GM19043 (cell line): Measurements from ENCODE around the gene HIF1AN.

Experiments used
- ATAC-seq: cut with Tn5 transposase; IDR thresholded peaks from one replicate; pipeline ENCODE4 v1.9.1; 2021; ENCODE audit warnings: low read depth; ENCODE audit not compliant: unreplicated experiment

The HIF1AN gene

DNA sequence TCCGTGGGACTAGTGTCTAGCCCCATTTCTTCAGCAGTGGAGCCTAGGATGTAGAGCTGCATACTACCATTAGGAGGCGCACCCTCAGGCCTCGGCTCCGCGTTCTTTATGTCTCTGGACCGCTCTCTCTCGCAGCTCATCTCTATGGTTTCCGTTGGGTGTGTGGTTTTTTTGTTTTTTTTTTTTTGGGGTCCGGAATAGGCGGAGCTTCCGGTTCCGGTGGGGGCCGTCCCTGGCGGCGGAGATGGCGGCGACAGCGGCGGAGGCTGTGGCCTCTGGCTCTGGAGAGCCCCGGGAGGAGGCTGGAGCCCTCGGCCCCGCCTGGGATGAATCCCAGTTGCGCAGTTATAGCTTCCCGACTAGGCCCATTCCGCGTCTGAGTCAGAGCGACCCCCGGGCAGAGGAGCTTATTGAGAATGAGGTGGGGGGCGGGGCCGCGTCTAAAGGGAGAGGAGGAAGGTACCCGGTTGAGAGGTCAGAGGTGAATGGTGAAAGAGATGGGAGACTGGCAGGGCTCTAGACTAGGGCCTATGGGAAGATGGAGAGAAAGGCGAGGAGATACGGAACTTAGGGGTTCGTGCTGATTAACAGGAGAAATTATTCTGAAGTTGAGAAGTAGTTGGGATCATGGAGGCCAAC is at the start of gene HIF1AN:
Gene HIF1AN, plus strand, starts transcription at position 229 of the 639 bp plus-strand sequence. Its CDS starts 16 bp downstream, at position 245.
- peak; percentile 88 for ATAC-seq

DNA sequence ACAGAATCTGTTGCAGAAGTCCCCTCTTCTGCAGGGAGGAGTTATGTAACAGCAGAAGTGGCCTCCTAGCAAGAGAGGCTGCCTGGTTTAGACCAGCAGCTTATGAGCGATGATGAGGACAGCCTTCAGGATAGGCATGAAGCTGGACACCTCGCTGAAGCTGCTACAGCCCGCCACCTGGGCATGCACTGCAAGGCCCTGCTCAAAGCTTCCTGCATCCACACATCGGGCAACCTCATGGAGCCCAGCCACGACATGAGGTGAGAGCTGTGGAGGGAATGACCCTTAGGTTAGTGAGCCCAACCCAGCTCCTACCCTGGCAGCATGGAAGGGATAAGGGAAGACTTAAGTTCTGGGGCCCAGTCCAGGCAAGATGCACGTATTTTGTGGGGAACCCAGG is 48.2 kb upstream of the HIF1AN start:
- ATAC-seq = no peak

DNA sequence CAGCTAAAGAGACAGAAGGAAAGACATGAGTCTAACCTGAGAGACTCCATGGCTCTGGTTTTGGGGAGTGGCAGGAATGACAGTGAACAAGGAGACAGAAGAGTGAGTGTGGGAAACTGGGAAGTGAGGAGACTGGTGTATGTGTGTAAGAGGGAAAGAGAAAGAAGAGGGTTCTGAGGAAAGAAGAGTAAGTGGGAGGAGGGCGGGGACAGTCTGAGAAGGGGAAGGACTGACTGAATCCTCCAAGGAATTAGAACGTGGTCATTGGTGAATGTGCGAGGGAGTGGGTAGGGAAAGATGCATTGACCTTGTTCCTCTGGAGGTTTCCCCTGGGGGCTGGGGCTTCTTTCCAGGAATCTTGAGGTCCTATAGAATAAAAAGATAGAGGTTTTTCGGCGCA is 46.3 kb upstream of the HIF1AN start:
- ATAC-seq = no peak

DNA sequence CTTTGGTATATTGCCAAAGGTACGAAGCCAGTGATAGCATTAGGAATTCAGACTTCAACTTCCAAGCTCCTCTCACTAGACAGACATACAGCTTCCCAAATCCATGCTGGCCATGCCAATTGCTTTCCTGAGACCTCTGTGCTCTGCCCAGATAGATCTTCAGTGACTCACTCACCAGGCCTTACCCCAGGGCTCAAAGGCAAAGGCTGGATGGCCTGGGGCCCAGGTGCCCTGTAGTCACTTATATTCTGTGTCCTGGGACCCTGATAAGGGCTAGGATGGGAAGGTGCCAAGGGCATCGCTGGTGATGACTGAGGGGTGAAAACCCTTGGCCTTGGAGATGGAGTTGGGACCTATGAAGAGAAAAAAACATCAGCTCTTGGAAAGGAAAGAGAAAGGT is 45.2 kb upstream of the HIF1AN start:
- ATAC-seq = no peak

DNA sequence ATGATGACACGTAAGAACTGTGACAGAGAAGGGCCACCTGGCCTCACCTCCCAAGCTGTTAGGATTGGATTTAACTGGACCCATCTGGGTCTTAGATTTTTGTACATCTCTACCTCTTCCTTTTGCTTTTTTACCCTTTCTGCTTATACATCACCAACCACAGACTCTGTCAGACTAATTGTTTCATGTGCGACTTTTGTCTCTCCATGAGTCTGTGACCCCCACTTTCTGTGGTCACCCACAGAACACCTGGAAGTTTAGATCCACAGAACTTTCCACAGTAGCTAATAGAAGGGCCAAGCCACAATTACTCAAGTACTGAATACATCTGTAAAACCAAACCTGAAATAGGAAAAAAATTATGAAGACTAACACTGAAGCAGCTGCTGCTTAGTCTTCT is 39.2 kb upstream of the HIF1AN start:
- ATAC-seq = no peak

DNA sequence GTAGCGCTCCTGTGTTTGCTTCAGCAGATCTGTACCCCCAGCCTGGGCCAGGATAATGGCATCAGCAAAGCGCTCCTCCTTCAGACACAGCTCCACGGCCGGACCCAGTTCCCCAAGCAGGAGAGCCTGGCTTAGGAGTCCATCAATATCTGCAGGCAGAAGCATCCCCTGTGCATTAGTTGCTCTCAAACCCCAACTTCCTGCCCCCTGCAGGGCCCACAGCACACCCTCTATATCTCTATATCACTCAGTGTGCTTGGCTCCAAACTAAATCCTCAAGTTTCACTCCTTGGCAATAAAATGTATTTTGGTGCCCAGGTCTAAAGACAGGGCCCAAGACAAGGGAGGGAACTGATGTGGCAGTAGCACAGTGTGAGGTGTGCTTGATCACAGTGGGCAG is 37.7 kb upstream of the HIF1AN start:
- no peak for ATAC-seq

DNA sequence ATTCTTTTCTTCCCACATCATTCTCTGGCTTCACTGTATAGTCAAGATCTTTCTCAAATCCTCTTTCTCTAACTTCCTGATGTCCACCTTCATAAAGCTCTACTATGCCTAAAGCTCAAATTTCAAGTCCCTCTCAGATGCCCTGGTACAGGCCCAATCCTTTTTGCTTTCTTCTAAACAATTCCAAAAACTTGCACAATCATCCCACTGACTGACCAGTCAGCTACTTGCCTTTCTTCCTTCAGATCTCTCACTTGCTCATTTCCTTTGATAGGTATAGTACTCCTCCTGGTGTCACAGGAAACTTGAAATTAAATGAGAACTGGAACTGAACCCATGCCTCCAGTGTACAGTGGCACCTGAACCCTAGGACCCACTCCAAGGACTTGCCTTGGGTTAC is 34.3 kb upstream of the HIF1AN start:
- ATAC-seq = no peak

DNA sequence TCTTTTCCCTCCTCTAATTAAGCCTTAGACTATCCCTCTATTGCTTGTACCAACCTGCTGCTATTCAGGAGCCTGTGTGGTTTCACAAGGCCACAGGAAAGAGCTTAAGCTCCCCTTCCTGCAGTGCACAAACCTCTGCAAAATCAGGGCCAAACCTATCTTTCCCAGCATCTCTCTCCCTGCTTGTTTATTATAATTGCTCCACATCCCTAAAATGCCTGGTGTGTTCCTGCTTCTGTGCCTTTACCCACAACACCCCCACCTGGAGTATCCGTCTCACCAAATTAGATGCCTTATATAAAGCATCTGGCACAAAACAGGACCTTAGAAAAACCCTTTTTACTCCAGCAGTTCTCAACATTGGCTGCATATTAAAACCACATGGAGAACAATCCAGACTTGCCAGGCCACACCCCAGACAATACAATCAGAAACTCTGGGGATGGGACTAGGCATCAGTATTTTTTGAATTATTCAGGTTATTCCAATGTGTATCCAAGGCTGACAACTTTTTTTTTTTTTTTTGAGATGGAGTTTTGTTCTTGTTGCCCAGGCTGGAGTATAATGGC is 32.7 kb upstream of the HIF1AN start:
- no peak for ATAC-seq

DNA sequence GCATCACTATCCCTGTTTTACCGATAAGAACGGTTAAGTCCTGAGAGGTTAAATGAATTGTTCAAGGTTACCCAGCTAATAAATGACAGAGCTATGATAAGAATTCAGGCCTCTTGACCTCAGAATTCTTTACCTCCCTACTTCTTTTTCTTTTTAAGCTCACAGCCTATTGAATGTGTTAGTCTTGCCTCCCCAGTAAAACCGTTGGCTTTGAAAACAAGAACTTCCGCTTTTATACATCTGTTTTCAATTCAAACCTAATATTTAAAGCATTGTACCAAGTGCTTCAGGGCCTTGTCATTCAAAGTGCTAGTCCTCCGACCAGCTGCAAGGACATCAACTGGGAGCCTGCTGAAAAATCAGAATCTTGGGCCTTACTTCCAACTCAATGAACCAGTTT is 31.6 kb upstream of the HIF1AN start:
- ATAC-seq = no peak

DNA sequence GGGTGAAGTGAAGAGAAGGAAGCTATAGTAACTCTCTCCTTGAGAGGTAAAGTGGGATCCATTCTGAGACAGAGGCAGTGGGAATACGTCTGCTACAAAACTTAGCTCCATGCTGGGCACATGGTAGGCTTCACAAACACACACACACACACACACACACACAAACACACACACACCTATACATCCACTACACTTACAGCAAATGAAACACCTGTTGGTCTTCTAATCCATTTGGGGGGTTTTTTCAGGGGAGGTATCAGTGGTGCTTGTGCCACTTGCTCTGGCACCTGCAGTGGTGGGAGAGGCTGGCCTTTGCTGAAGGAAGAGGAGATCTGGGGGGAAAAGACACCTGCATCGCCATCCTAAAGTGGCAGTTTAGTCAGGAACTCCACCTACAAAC is 30.6 kb upstream of the HIF1AN start:
- ATAC-seq = no peak

DNA sequence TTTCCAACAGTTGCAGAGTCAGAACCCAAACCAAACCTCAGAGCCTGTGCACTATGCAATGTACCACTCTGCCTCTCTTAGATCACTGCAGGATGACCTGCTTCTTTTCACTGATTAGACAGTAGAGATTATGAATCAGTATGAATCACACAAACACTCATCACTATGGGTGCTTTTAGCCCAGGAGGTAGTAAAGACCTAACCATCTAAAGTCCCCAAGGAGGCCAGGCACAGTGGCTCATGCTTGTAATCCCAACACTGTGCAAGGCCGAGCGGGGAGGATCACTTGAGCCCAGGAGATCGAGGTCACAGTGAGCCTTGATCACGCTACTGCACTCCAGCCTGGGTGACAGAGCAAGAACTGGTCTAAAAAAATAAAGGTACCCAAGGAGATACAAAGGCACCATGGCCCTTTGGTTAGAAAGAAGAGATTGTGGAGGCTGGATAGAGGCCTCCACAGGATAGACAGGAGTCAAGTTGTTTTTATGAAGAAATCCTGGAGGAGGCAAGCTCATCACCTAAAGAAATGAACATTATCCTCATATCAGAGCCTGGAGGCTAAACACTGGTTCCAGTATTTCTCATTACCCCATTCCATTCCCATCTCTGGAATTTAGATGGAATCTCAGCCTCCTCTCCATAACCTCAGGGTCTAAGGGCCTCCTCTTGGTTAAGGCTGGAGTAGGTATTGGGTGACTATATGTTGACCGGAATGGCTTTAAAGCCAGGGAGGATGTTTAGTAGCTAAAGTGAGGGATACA is 29.0 kb upstream of the HIF1AN start:
- no peak for ATAC-seq

DNA sequence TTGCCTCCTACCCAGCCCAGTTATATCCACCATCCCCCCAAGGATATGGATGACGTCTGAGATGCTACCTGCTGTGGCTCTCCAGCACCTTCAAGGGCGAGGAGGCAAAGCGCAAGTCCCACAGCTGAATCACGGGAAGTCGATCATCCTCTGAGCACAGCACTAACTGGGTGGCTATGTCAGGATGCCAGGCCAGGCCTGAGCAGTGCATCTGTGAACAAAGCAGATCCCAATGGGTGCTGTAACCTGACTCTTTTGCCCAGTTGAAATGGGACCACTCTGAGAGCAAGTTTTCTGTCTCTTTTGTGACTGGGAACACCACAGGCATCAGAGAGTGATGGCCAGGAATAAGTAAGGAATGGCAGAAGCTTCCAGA is 28.4 kb upstream of the HIF1AN start:
- ATAC-seq = no peak

DNA sequence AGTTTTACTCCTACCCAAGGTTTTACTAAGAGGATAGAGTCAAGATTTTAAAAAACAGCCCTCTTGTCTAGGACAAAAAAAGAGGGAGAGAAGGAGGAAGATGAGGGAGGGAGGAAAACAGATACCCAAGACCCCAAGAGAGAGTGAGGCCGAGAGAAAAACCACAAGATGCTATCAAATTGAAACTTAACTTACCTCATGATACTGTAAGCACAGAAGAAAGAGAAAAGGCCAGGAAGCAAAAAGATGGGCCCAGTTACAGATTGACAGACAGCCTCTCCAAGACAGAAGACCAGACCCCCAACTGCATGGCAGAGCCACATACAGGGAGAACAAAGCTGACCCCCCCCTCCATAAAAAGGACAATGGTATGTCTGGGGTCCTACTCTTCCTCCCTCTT is 27.5 kb upstream of the HIF1AN start:
- no peak for ATAC-seq

DNA sequence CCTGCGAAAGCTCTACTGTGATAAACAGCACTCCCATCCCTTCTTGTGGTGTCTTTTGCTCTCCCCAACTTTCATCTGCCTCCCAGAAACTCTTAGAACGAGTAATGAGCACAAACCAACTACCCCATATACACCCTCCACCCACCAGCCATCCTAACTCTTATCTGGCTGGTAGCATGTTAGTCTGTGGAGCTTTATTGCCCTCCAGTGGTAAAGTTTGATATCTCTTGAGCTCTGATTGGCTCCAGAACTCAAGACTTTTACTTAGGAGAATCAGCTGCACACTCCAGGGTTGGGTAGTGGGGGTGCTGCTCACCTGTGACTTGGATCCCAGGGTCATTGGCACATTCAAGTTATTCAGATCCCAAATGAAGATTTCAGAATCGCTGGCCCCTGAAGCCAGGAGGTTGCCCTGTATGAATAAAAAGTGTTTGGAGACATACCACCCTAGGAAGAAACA is 27.0 kb upstream of the HIF1AN start:
- peak; percentile 68 for ATAC-seq

DNA sequence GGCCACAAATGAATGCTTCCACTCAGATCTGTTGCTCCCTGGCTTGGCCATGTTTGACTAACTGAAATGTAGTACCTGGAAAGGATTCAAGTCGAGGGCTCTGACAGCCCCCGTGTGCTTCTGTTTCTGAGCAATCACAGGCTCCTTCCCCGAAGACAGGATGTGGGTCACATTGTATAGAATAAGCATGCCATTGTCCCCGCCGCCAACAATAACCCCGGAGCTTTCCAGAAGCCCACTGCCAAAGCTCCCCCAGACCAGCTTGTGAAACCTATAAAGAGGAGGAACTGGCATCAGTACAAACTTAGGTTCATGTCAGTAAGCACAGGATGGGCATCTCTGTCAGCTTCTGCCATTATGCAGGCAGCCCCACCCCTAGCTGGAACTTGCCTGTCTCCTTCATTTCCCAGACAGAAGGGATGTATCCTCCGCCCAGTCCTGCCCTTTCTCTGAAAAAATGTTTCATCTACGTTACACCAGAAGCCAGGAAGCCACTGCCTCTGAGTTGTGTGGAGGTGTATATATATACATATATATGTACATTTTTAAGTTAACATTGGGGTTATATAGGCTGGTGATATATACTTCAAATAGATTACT is 26.4 kb upstream of the HIF1AN start:
- no peak for ATAC-seq

DNA sequence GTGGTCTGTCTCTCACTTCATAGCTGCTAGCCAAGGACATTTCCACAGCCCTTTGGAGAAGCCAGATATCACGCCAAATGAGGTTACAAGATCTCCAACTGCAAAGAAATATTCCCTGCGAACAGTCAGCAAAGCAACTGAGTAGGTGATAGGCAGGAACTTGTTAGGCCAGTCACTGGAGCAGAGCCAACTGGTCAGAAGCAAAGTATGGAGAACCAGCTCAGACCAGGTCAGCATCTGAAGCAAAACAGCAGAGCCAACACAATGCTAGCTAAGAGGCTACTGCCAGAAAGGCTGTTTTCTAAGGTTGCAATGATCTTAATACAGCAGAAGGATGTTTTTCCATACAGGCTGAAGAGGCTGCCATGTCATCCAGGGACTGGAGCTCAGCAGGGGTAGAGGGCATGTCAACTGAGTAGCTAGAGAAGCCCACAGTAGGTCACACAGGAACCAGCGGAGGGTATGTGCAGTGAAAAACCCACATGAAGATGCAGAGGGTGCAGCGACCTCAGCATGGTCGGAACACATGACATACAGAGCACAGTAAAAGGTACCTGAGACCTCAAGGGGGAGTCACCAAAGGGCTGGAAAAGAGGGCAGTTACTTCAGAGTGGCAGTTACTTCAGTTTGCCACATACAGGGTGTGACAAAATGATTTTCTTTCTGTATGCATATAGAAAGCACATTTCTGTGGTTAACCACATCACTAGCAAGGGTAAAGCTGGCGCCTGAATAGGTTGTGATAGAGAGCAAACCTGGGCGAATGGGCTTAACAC is 25.0 kb upstream of the HIF1AN start:
- no peak for ATAC-seq

DNA sequence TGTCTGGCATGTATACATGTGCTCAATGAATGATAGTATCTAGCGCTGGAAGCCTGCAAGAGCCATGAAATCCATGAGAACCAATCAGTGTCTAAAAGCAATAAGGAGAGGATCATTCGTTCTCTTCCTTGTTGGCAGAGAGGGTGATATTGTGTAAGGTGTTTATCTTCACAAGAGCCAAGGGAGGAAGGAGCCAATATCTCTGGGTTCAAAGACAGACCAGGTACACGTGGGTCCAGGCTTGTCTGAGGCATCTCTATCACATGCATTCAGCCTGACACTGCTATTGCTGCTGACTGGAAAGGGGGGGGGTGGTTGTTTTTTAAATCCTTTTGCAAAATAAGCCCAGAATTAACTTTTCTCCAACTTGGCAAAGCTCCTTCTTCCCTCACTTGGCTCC is 20.1 kb upstream of the HIF1AN start:
- no peak for ATAC-seq

DNA sequence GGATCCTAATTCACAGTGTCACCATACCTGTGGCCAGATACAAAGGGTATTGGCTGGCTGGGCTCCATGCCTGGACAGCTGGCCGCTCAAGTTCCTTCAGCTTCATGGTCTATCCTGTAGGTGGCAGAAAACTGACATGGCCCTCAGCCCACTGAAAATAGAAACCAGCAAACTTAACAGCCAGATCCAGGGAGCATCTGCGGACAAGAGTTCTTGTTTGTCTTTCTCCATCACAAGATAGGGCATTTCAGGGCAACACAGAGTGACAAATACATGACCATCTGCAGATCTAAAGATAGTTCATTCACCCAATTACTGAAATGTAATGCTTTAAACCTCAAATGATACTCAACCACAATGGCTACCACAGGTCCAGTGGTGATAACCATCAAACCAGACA is 18.9 kb upstream of the HIF1AN start:
- ATAC-seq = no peak

DNA sequence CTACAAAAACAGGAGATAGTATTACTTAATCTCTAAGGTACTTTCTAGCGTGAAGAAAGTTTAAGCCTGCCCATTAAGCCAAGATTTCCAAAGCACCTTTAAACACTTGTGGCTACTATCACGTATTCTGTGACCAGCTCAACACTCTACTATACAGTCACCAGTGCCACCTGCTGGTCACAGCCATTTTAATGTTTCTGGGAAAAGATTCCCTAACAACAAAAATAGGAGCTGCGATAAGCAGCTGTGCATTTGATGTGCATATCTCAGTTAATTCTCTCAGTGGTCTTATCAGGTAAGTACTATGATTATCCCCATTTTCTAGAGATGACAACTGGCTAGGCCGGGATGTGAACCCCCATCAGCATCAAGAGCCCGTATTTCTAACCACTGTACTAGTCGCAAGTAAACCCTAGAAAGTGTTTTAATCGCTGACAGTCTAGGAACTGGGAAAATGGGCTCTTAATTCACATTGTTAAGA is 16.9 kb upstream of the HIF1AN start:
- ATAC-seq = no peak

DNA sequence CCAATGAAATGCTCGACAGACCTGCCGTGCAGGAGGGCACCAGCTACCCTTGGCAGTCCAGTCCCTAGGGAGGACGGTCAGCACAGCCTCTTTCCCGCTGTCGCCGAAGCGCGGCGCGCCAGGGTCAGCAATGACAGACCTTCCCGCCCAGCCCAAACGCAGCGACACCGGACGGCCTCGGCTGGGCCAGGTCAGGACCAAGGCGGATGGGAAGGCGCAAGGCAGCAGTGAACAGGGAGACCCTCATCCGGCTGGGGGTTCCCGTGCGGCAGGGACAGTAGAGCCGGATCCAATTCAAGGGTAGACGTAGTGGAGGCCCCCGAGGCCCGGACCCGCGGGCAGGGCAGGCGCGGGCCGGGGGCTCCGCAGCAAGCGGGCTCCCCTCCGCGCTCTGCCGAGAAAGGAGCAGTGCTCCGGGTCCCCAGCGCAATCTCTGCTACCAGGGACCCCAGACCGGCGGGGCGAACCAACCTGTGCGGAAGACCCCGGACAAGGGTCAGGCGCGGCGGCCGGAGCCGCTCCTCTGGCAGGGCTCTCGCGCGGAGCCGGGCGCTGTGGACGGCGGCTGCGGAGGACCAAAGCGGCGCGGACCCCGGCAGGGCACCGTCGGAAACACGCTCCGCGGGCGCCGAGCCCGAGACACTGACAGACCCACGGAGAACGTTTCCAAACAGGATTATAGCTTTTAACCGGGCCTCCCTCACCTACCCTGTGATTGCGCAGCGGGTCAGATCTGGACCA is 16.3 kb upstream of the HIF1AN start, which contains the start of gene SEC31B:
Gene SEC31B, minus strand, starts transcription at position 551 of the 741 bp plus-strand sequence. CDS start 2,909 bp downstream, outside the sequence.
- ATAC-seq = no peak
